Hepatocyte (in vitro differentiated cells): Measurements from ENCODE around the gene CDC42SE2. TPM values are rescaled to one million over a fixed set of nuclear protein-coding genes. Genes with fewer than 3 reads are reported as not detected.

ENCODE experiments used
- DNase-seq: peaks from one replicate; pipeline ENCODE4 v3.0.0-alpha.2; 2016; ENCODE audit warnings: low spot score
- H2AFZ ChIP-seq: fragments of 200-600 bp; sonication (generic); 2 replicates; pipeline ENCODE4 v1.6.0; 2016; ENCODE audit warnings: antibody characterized with exemption, mild to moderate bottlenecking
- H3K27ac ChIP-seq: fragments of 200-600 bp; sonication (generic); 2 replicates; pipeline ENCODE4 v1.5.1; 2016; ENCODE audit warnings: mild to moderate bottlenecking
- H3K27me3 ChIP-seq: fragments of 200-600 bp; sonication (generic); 2 replicates; pipeline ENCODE4 v1.6.1; 2016
- H3K36me3 ChIP-seq: fragments of 200-600 bp; sonication (generic); replicated peaks from 2 replicates; pipeline ENCODE4 v1.5.1; 2016; ENCODE audit warnings: low read depth; ENCODE audit not compliant: insufficient read depth
- H3K4me1 ChIP-seq: fragments of 200-600 bp; sonication (generic); 2 replicates; pipeline ENCODE4 v1.5.1; 2016; ENCODE audit warnings: mild to moderate bottlenecking, moderate library complexity; ENCODE audit not compliant: insufficient read depth
- H3K4me2 ChIP-seq: fragments of 200-600 bp; sonication (generic); 2 replicates; pipeline ENCODE4 v1.6.0; 2016
- H3K4me3 ChIP-seq: fragments of 200-600 bp; sonication (generic); 2 replicates; pipeline ENCODE4 v1.5.1; 2016; ENCODE audit warnings: mild to moderate bottlenecking
- H3K79me2 ChIP-seq: fragments of 200-600 bp; sonication (generic); 2 replicates; pipeline ENCODE4 v1.6.0; 2017; ENCODE audit warnings: mild to moderate bottlenecking
- H3K9me2 ChIP-seq: fragments of 200-600 bp; sonication (generic); replicated peaks from 2 replicates; pipeline ENCODE4 v1.6.0; 2017; ENCODE audit warnings: mild to moderate bottlenecking; ENCODE audit not compliant: insufficient read depth
- H3K9me3 ChIP-seq: fragments of 200-600 bp; sonication (generic); 2 replicates; pipeline ENCODE4 v1.5.1; 2016; ENCODE audit warnings: low read depth, mild to moderate bottlenecking
- H4K20me1 ChIP-seq: fragments of 200-600 bp; sonication (generic); 2 replicates; pipeline ENCODE4 v1.6.0; 2016; ENCODE audit warnings: mild to moderate bottlenecking; ENCODE audit not compliant: insufficient read depth, poor library complexity, severe bottlenecking
- CTCF ChIP-seq: fragments of 200-600 bp; sonication (generic); IDR thresholded peaks from 2 replicates; pipeline ENCODE4 v1.5.1; 2016; ENCODE audit warnings: antibody characterized with exemption, mild to moderate bottlenecking; ENCODE audit not compliant: poor library complexity
- EZH2 ChIP-seq: fragments of 200-600 bp; sonication (generic); IDR thresholded peaks from 2 replicates; pipeline ENCODE4 v1.6.1; 2016; ENCODE audit warnings: antibody characterized with exemption, mild to moderate bottlenecking, borderline replicate concordance
- EZH2phosphoT487 ChIP-seq: fragments of 200-600 bp; sonication (generic); IDR thresholded peaks from one replicate; pipeline ENCODE4 v1.6.1; 2018; ENCODE audit warnings: antibody characterized with exemption, mild to moderate bottlenecking, low read depth, moderate library complexity; ENCODE audit not compliant: unreplicated experiment, severe bottlenecking
- WGBS: methylation state at CpG from one replicate; pipeline ENCODE4 v1.1.6; 2016; ENCODE audit warnings: low lambda C conversion rate; ENCODE audit errors: missing lambda C conversion rate; 5-methylcytosine and 5-hydroxymethylcytosine counted together
- polyA plus RNA-seq: library from polyadenylated mRNA; unstranded; fragments of >200 nt; fragmentation: Nextera tagmentation; extraction: Ambion mirVana; gene quantifications from 2 replicates; pipeline ENCODE4 v1.2.1, GENCODE V29; 2016
- total RNA-seq: library from RNA; depleted of rRNA; stranded (reverse); fragments of >200 nt; gene quantifications from 2 replicates; pipeline ENCODE4 v1.2.3, GENCODE V29; 2014

CDC42SE2 gene
- total and polyA plus RNA-seq, 2 experiments from 2014 or later, result 27.2 to 51.5 TPM

DNA sequence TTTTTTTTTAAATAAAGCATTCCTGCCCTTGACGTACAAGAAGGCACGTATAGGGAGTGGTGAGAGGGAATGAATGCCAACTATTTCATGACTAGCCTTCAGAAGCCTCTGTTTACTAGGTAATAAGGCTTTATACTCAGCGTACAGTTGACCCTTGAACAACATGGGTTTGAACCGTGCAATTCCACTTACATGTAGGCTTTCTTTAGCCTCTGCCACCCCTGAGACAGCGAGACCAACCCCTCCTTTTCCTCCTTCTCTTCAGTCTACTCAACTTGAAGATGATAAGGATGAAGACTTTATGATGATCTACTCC lies 22.5 kb downstream of the CDC42SE2 start:
- no peak for DNase-seq
- Histone ChIP-seq H3K36me3 (no peaks in the 10 kb centered on the region), H3K4me3 (no peak overlapping the region), H3K27ac (no peak overlapping the region), H3K27me3 (no peaks in the 10 kb centered on the region), H2AFZ (no peak overlapping the region), H4K20me1 (peaks cover 2% of the 10 kb centered on the region), H3K79me2 (peaks cover 88% of the 10 kb centered on the region), H3K4me2 (no peak overlapping the region), H3K4me1 (no peaks in the 10 kb centered on the region), H3K9me3 (no peaks in the 10 kb centered on the region), H3K9me2 (no peaks in the 10 kb centered on the region)
- no peak for TF ChIP-seq CTCF
- TF ChIP-seq EZH2phosphoT487, result no peak
- no peak for TF ChIP-seq EZH2
- WGBS, result 94% methylated on average over 5 of the region's 5 CpGs

DNA sequence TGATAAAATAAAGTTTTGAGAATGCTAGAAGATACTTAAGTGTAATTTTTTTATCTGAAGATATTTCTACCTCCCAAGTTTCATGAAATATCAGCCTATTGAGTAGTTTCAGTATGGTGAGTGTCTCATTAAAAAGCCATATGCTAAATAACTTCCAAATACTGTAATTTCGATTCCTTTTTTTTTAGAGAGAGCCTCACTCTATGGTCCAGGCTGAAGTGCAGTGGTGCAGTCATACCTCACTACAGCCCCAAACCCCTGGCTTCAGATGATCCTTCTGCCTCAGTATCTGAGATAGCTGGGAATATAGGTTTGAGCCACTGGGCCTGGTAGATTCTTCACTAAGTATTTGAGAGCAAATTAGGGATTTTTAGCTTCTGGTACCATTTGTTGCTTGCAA lies 24.5 kb downstream of the CDC42SE2 start:
- Histone ChIP-seq H4K20me1 (peaks cover 4% of the 10 kb centered on the region), H3K9me3 (no peaks in the 10 kb centered on the region), H3K4me1 (no peaks in the 10 kb centered on the region), H3K79me2 (peaks cover 97% of the 10 kb centered on the region), H3K4me3 (no peak overlapping the region), H2AFZ (no peak overlapping the region), H3K27me3 (no peaks in the 10 kb centered on the region), H3K36me3 (no peaks in the 10 kb centered on the region), H3K9me2 (no peaks in the 10 kb centered on the region), H3K27ac (no peak overlapping the region), H3K4me2 (no peak overlapping the region)
- TF ChIP-seq EZH2 (no peak), EZH2phosphoT487 (no peak), CTCF (no peak)
- 90% methylated on average over 1 of the region's 1 CpG for WGBS
- no peak for DNase-seq

GRCh38 chr5:131289738-131290137 lies 25.9 kb downstream of the CDC42SE2 start:
- Histone ChIP-seq H3K79me2 (peaks cover 97% of the 10 kb centered on the region), H3K9me2 (no peaks in the 10 kb centered on the region), H3K4me3 (no peak overlapping the region), H2AFZ (no peak overlapping the region), H3K27me3 (no peaks in the 10 kb centered on the region), H3K4me1 (no peaks in the 10 kb centered on the region), H3K27ac (no peak overlapping the region), H3K9me3 (no peaks in the 10 kb centered on the region), H4K20me1 (peaks cover 4% of the 10 kb centered on the region), H3K36me3 (no peaks in the 10 kb centered on the region), H3K4me2 (no peak overlapping the region)
- no peak for DNase-seq
- no peak for TF ChIP-seq CTCF
- TF ChIP-seq EZH2phosphoT487, result no peak
- no peak for TF ChIP-seq EZH2
- 97% methylated on average over 3 of the region's 3 CpGs for WGBS

DNA sequence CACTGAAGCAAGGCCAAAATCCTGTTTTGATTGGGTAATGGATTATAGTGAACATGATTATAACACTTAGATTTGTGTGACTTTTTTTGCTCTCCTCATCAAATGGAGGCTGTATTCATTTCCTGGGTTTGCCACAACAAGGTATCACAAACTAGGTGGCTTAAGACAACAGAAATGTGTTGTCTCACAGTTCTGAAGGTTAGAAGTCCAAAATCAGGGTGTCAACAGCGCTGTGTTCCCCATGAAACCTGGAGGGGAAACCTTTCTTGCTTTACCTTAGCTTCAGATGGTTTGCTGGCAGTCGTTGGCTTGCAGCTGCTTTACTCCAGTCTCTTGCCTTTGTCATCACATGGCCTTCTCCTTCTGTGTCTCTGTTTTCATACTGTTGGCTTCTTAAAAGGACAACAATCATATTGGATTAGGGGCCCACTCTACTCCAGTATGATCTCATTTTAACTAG lies 32.4 kb downstream of the CDC42SE2 start:
- H3K27me3 ChIP-seq, result no peaks in the 10 kb centered on the region
- no peak for DNase-seq
- no peaks in the 10 kb centered on the region for H3K9me2 ChIP-seq
- TF ChIP-seq CTCF (no peak), EZH2 (no peak), EZH2phosphoT487 (no peak)
- no peak overlapping the region for H3K4me2 ChIP-seq
- H4K20me1 ChIP-seq, result peaks cover 3% of the 10 kb centered on the region
- no peaks in the 10 kb centered on the region for H3K36me3 ChIP-seq
- H3K4me3 ChIP-seq, result no peak overlapping the region
- no peak overlapping the region for H2AFZ ChIP-seq
- H3K79me2 ChIP-seq, result peaks cover 85% of the 10 kb centered on the region
- H3K4me1 ChIP-seq, result no peaks in the 10 kb centered on the region
- 98% methylated on average over 2 of the region's 2 CpGs for WGBS
- H3K27ac ChIP-seq, result no peak overlapping the region
- H3K9me3 ChIP-seq, result no peaks in the 10 kb centered on the region
